ENCODE data around the gene ZDHHC8. TPM values are rescaled to one million over a fixed set of nuclear protein-coding genes. Genes with fewer than 3 reads are reported as not detected.

Gene ZDHHC8
- total RNA-seq, 1 experiment from 2014 or later, result 7.8 TPM

DNA sequence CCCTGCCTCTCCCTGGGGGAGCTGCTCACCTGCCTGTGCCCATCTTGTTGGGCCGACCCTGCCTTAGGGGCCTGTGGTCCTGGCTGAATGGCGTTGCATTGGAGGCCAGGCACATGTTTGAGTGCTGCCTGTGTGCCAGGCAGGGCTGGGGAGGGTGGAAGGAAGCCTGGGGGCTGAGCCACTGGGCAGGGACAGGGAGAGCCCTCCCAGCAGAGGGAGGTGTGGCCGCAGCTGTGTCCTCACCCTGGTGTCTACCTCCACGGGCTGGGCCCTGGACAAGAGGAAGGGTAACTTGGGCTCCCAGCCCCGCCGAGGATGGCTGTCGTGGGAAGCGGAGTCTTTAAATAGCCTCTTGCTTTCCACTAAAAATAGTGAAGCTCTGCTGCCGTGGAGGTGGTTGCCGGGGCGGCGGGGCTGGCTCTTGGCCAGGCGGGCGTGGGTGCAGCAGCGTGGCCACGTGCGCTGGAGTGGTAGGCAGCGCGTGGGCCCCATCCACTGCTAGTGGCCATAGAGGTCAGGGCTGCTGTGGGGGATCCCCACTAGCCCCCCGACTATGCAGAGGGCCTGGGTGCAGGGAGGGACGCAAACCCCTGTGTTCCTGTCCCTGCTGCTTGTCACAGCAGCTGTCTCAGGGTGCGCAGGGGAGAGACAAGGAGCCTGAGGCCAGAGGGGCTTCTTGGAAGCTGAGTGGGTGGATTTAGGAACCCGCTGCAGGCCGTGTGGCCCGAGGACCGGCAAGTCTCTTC, 6.2 kb downstream of the ZDHHC8 start:
- in situ Hi-C loops (cut with HindIII; ENCODE audit: low sequenced_read_pairs), result no loop called here
- DNase-seq (ENCODE audit: low spot score), result no peak

DNA sequence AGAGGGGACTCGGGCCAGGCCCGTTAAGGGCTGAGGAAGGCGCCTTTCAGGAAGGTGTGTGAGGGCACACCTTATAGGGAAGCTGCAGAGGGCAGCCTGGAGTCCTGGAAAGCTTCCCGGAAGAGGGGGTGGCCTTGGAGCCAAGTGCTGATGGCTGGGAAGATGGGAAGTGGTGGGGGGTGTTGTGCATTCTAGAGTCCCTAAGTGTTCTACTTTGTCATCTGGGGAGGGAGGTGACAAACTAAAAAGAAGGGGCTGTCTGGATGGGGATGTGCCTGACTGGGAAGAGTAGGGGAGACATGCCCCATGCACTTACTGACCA, 6.8 kb downstream of the ZDHHC8 start:
- peak; percentile 48 for DNase-seq (ENCODE audit: low spot score)
- in situ Hi-C loops (cut with HindIII; ENCODE audit: low sequenced_read_pairs), result no loop called here

DNA sequence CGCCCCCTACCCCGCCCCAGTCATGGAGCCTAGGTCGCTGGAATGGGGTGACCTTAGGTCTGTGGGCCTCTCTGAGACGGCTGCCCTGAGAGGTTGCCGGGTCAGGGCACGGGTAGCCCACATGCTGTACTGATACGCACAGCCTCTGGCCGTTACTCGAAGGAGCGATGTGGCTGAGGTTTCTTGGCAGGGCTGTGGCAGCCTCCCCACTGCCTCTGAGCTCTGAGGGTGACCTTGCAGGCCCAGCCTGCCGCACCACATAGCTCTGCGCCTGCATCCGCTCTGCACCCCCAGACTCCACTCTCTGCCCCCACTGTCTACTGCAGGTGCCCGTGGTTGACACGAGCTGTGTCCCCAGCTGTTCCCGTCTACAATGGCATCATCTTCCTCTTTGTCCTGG, 7.3 kb downstream of the ZDHHC8 start:
- in situ Hi-C loops (cut with HindIII; ENCODE audit: low sequenced_read_pairs), result no loop called here
- no peak for DNase-seq (ENCODE audit: low spot score)

DNA sequence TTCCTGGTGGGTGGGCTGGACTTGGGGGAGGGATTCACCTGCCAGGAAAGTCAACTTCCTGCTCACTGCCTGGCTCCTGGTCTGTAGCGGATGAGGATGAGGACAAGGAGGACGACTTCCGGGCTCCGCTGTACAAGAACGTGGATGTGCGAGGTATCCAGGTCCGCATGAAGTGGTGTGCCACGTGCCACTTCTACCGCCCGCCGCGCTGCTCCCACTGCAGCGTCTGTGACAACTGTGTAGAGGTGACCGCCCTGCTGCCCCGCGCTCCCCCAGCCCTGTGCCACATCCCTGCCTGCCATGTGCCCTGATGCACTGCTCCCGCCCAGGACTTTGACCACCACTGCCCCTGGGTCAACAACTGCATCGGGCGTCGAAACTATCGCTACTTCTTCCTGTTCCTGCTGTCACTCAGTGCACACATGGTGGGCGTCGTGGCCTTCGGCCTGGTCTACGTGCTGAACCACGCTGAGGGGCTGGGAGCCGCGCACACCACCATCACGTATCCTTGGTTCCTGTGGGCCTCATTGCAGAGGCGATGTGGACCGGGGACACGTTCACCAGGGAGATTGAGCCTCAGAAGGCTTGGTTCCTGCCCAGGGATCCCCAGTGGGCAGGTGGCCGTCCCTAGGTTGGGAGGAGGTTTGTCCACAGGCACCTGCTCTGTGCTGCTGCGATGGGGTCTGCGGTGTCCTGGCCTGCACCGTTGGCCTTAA, 7.9 kb downstream of the ZDHHC8 start:
- in situ Hi-C loops (cut with HindIII; ENCODE audit: low sequenced_read_pairs), result no loop called here
- no peak for DNase-seq (ENCODE audit: low spot score)

DNA sequence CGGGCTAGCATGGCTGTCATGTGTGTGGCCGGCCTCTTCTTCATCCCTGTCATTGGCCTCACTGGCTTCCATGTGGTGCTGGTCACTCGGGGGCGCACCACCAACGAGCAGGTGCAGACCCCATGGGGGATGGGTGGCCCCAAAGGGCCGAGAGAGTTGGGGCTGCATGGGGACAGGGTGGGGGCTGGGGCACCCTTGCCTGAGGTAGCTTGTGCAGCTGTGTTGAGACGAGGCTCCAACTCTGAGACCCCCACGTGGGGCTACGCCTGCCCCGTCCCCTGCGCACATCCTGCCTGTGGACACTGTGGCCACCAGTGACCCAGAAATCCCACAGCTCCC, 8.5 kb downstream of the ZDHHC8 start:
- DNase-seq (ENCODE audit: low spot score), result no peak
- in situ Hi-C loops (cut with HindIII; ENCODE audit: low sequenced_read_pairs), result no loop called here

DNA sequence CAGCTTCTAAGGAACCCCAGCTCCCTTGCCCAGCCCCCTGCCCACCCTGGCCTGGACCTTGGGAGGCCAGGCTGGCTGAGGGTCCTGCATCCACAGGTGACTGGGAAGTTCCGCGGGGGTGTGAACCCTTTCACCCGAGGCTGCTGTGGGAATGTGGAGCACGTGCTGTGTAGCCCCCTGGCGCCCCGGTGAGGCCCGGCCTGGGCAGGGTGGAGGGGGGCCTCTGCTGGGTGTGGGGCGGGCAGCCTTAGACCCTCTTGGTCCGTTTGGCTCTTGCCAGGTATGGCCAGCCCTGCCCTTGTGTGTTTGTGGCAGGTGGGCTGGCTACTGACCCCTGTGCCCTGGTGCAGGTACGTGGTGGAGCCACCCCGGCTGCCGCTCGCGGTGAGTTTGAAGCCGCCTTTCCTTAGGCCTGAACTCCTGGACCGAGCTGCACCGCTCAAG, 8.9 kb downstream of the ZDHHC8 start:
- in situ Hi-C loops (cut with HindIII; ENCODE audit: low sequenced_read_pairs), result no loop called here
- DNase-seq (ENCODE audit: low spot score), result no peak

DNA sequence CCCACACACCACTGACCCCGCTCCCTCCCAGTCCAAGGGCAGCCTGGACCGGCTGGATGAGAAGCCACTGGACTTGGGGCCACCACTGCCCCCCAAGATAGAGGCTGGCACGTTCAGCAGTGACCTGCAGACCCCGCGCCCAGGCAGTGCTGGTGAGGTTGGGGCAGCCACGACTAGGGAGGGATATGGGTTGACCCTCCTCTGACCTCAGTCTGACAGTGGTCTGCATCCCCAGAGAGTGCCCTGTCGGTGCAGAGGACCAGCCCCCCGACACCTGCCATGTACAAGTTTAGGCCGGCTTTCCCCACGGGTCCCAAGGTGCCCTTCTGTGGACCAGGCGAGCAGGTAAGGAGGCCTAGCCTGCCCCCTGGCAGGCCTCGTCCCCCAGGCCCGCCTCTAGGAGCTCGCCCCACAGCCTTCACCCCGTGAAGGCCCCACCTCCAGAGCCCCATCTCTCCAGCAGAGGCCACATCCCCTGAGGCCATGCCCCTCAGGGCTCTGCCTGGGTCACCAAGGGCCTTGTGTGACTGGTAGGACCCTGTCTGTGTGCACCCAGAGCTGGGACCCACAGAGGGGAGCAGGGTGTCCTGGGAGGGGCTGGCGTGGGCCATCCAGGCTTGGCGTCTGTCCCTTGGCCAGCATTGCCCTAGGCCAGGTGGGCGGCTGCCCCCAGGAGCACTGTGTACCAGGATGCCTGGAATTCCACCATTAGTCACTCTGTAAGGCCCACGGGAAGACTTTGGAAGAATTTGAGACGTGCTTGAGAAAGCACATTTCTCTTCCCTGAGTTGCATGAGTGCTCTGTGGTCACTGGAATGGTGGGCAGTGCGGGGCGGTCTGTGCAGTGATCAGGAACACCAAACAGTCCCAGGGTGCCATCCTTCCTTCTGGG, 9.8 kb downstream of the ZDHHC8 start:
- in situ Hi-C loops (cut with HindIII; ENCODE audit: low sequenced_read_pairs), result no loop called here
- no peak for DNase-seq (ENCODE audit: low spot score)

DNA sequence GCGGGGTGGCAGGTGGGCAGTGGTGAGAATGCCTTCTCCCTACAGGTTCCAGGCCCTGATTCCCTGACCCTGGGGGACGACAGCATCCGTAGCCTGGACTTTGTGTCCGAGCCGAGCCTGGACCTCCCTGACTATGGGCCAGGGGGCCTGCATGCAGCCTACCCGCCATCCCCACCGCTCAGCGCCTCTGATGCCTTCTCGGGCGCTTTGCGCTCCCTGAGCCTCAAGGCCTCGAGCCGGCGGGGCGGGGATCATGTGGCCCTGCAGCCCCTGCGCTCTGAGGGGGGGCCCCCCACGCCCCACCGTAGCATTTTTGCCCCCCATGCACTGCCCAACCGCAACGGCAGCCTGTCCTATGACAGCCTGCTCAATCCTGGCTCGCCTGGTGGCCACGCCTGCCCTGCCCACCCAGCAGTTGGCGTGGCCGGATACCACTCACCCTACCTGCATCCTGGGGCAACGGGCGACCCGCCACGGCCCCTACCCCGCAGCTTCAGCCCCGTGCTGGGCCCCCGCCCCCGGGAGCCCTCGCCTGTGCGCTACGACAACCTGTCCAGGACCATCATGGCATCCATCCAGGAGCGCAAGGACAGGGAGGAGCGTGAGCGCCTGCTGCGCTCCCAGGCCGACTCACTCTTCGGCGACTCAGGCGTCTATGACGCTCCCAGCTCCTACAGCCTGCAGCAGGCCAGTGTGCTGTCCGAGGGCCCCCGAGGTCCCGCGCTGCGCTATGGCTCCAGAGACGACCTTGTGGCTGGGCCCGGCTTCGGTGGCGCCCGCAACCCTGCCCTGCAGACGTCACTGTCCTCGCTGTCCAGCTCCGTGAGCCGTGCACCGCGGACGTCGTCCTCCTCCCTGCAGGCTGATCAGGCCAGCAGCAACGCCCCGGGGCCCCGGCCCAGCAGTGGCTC, 11.4 kb downstream of the ZDHHC8 start:
- in situ Hi-C loops (cut with HindIII; ENCODE audit: low sequenced_read_pairs), result no loop called here
- DNase-seq (ENCODE audit: low spot score), result no peak

DNA sequence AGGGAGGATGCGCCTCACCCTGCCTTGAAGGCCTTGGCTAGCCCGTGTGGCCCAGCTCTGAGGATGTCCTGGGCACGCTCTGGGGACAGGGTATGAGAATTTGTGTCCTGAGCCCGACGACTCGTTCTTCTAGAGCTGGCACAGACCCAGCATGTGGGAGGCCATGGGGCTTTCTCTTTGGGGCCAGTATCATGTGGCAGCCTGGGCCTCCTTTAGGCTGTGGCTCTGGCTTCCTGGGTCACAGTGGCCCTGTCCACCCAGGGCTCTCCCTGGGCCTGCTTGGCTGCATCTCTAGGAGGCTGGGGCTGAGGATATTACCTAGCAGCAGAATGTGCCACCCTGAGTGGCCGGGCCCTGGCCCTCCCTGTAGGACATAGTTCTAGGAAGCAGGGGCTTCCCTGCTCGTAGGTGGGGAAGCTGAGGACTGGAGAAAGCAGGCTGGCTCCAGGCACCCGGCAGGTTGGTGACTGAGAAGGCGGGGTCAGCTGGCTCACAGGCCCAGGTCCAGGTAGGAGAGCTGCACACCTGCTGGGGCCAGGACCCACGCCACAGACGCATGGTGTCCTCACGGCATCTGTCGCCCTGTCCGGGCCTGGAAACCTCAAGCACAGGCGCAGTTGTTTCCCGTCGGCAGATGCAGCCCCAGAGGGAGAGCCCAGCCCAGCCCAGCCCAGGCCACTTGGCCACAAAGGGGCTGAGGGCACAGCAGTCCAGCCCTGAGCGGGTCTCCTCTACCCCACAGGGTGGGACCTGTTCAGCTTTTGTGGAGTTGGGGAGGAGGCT, 12.5 kb downstream of the ZDHHC8 start:
- DNase-seq (ENCODE audit: low spot score), result peak; percentile 79

DNA sequence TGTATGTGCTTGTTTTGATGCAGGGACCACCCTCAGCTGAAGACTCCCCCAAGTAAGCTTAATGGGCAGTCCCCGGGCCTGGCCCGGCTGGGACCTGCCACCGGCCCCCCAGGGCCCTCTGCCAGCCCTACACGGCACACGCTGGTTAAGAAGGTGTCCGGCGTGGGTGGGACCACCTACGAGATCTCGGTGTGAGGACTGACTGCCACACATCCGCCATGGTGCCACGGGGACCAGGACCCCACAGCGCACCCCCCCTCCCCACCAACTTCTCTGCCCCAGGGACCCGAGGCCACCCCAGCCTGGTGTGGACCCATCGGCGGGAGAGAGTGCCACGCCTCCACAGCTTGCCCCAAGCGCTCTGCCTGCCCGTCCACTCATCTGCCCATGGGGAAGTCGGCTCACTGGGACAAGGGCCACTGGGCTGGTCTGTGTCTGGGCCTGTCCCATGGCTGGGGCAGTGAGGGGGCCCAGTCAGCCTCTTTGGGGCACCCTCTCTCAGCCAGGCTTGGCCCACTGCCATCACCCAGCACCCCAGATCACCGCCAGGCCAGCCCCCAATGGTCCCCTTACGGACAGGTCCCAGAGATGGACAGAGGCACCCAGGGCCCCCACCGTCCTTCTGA, 13.7 kb downstream of the ZDHHC8 start:
- no peak for DNase-seq (ENCODE audit: low spot score)
- in situ Hi-C loops (cut with HindIII; ENCODE audit: low sequenced_read_pairs), result no loop called here

More for the DNA sequence above, 12.5 kb downstream of the ZDHHC8 start:
- in situ Hi-C loops (cut with HindIII; ENCODE audit: low sequenced_read_pairs), result no loop called here

DNA sequence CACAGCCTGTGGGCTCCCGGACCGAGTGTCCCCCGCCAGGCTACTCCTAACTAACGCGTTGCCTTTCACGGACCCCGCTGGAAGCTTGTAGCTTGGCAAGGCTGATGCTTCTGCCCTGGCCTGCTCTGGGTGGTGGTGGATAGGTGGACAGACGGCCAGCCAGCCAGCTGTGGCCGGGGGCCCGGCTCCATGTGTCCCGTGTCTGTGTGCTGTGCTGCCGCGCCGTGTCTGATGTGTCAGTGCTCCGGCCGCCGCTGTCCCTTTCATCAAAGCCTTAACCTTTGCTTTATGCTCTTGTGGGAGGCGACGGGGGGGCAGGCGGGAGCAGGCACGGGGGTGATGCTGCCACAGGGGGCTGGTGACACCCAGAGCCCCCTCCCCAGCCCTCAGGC, 14.2 kb downstream of the ZDHHC8 start:
- in situ Hi-C loops (cut with HindIII; ENCODE audit: low sequenced_read_pairs), result no loop called here
- no peak for DNase-seq (ENCODE audit: low spot score)

DNA sequence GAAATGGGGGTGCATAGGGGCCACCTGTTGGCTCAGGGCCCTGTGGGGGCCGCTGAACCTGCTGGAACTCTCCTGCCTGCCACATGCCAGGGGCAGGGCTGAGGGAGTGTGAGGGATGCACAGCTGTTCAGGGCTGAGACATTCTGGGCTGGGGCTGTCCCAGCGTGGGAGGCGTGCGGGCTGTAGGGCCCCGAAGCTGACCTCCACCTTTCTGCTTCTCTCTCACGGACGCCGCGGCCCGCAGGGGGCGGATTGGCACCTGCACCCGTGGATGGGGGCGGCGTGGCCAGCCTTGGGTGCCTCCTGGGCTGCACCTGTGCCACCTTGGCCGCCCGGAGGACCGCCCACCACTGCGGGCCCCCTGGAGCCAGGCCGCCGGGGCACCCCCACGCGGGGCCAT, 15.2 kb downstream of the ZDHHC8 start:
- in situ Hi-C loops (cut with HindIII; ENCODE audit: low sequenced_read_pairs), result no loop called here
- no peak for DNase-seq (ENCODE audit: low spot score)

DNA sequence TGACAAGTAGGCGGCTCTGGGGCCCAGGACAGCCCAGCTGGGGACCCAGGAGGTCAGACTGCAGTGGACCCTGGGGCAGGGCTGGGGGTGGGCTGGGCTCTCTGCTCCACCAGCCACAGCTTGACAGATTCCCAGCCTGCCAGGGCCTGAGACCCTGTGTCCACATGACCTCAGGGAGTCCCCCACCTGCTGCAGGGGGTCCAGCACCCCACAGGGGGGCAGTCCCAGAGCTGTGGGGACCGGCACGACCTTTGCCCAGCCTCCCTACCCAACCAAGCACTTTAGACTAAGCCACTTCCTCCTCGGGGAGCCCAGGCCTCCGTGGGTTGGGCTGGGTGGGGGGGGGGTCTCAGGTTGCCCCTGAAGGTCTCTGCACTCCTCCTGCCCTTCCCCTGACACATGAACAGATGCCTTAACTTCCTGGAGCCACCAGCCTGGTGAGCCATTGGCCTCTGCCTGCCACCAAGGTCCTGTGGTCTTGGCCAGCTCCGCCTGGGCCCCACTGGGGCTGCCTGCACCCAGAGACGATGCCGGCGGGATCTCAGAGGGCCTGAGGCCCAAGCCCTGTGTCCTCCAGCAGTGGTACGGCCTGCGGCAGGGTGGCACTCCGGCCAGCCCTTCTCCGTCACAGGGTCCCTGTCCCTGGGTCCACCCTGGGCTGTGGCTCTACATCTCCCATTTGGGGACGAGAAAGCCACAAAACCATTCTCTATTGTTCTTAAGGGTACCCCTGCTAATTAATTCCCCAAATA, 15.8 kb downstream of the ZDHHC8 start:
- in situ Hi-C loops (cut with HindIII; ENCODE audit: low sequenced_read_pairs), result no loop called here
- no peak for DNase-seq (ENCODE audit: low spot score)

DNA sequence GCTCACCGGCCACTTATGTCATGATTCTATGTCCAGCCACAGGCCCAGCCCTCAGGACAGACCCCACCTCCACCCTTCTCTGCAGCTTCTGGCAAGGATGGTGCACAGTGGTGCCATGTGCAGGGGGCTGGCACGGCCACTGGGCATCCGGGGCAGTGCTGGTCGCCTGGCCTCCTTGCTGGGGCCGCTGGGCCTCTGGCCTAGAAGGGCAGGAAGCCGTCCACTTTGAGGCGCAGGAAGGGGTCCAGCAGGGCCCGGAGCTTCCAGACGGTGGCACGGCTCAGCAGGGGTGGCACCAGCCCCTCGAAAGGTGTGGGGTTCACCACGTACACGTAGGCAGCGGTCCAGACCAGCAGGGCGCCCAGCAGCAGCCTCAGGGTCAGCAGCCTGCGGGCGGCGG, 16.8 kb downstream of the ZDHHC8 start:
- in situ Hi-C loops (cut with HindIII; ENCODE audit: low sequenced_read_pairs), result no loop called here
- no peak for DNase-seq (ENCODE audit: low spot score)

DNA sequence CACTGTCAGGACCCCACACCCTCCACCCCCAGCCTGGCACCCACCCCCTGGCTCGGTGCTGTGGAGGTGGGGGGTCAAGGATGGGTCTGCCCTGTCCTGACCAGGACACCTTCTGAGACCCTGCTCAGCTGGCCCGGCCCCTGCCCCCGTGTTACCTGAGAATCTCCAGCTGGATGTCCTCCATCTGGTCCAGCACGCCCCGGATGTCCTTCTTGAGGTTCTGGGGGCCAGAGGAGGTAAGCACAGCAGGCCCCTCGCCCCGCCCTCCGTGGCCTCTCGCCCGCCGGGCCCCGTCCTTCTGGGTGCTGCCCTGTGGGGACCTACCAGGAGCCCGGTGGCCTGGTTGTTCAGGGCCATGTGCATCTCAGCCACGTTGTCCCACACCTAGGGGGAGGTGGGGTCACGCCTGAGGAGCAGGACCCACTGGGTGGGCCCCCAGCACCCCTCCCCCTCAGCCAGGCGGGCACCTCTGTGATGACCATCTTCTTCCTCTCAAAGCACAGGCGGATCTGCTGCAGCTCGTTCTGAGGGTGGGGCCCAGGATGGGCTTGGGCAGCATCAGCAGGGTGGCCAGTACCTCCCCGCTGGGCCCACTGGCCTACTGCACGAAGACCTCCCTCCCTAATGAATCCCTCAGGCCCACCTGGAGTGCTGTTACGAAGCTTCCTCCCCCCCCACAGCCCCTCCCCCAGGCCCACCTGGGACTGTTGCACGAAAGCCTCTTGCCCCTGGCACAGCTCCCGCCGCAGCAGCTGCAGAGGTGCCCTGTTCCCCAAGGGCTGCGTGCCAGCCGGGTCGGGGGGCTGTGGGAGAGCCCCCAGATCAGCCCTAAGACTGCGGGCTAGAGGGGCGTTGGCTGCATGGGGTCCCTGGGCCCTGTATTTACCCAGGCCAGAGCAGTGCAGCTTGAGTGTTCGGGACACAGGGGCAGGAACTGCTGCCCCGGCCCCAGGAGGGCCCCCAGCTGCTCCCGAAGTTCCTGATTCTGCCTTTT, 17.9 kb downstream of the ZDHHC8 start:
- no peak for DNase-seq (ENCODE audit: low spot score)
- in situ Hi-C loops (cut with HindIII; ENCODE audit: low sequenced_read_pairs), result no loop called here
